A673 (cell line): ENCODE results near the gene ZNF516. TPM values are rescaled to one million over a fixed set of nuclear protein-coding genes. Genes with fewer than 3 reads are reported as not detected.

Experiments
- BruUV-seq: library from RNA; stranded (reverse); fragments of 400-500 nt; replicated peaks from 2 replicates; lab custom pipeline; 2021; lab: Mats Ljungman, UMichigan
- CTCF ChIA-PET: fragments of 300-600 bp; sonication (Branson Sonifier 250); formaldehyde crosslinking; loops from one replicate; lab custom pipeline; 2022; ENCODE audit warnings: antibody characterized with exemption; lab: Charles Lee
- POLR2A ChIA-PET: fragments of 300-600 bp; sonication (Branson Sonifier 250); formaldehyde crosslinking; loops from one replicate; lab custom pipeline; 2022; ENCODE audit warnings: antibody characterized with exemption; ENCODE audit not compliant: low non-redundant PET; lab: Charles Lee
- DNase-seq: peaks from one replicate; pipeline ENCODE4 v3.0.0-alpha.2; 2015; ENCODE audit warnings: low spot score
- H3K27ac ChIP-seq: fragments of 200-600 bp; sonication (generic); 2 replicates; pipeline ENCODE4 v1.5.1; 2016; ENCODE audit warnings: mixed run types, low read depth, mild to moderate bottlenecking, mixed read lengths, antibody characterized with exemption, low read length; ENCODE audit not compliant: poor library complexity, severe bottlenecking
- H3K27me3 ChIP-seq: fragments of 200-600 bp; sonication (generic); replicated peaks from 2 replicates; pipeline ENCODE4 v1.6.1; 2017; ENCODE audit warnings: mixed run types, low read depth, mild to moderate bottlenecking, mixed read lengths, antibody characterized with exemption, low read length; ENCODE audit not compliant: insufficient read depth, poor library complexity
- H3K36me3 ChIP-seq: fragments of 200-600 bp; sonication (generic); 2 replicates; pipeline ENCODE4 v1.6.1; 2016; ENCODE audit warnings: mixed run types, mild to moderate bottlenecking, mixed read lengths, antibody characterized with exemption, low read length; ENCODE audit not compliant: insufficient read depth, poor library complexity, severe bottlenecking
- H3K4me1 ChIP-seq: fragments of 200-600 bp; sonication (generic); 2 replicates; pipeline ENCODE4 v1.6.1; 2017; ENCODE audit warnings: mixed run types, mild to moderate bottlenecking, mixed read lengths, antibody characterized with exemption, low read length; ENCODE audit not compliant: insufficient read depth, poor library complexity, severe bottlenecking
- H3K4me3 ChIP-seq: fragments of 200-600 bp; sonication (generic); 2 replicates; pipeline ENCODE4 v1.5.1; 2016; ENCODE audit warnings: low read depth, mixed run types, mild to moderate bottlenecking, mixed read lengths, low read length; ENCODE audit not compliant: poor library complexity, severe bottlenecking
- H3K9me3 ChIP-seq: fragments of 200-600 bp; sonication (generic); 2 replicates; pipeline ENCODE4 v1.6.1; 2016; ENCODE audit warnings: mixed run types, low read depth, mild to moderate bottlenecking, mixed read lengths, antibody characterized with exemption, low read length; ENCODE audit not compliant: poor library complexity, severe bottlenecking
- EZH2 ChIP-seq: fragments of 200-600 bp; sonication (generic); IDR thresholded peaks from 2 replicates; pipeline ENCODE4 v1.6.1; 2017; ENCODE audit warnings: borderline replicate concordance, low read depth, mild to moderate bottlenecking, mixed read lengths, antibody characterized with exemption, low read length; ENCODE audit not compliant: poor library complexity, severe bottlenecking
- intact Hi-C: fragments of 100-400 bp; cut with micrococcal nuclease; formaldehyde crosslinking; loops from one replicate; pipeline ENCODE4 v1.10.0; 2022; ENCODE audit not compliant: unreplicated experiment
- total RNA-seq: library from RNA; stranded (reverse); gene quantifications from 2 replicates; pipeline ENCODE4 v1.2.3, GENCODE V29; 2021
- TF ChIP-seq, protein P1 (sequence below): fragments of 300-800, 200-600 bp; sonication (generic); conservative IDR thresholded peaks from 2 replicates; pipeline ENCODE4 v1.5.1; 2017; ENCODE audit warnings: low read depth, mild to moderate bottlenecking, antibody characterized with exemption, low read length, moderate library complexity, mixed read lengths

The ZNF516 gene
- total RNA-seq, 1 experiment from 2014 or later: 32.3 TPM

GRCh38 chr18:76392349-76392748 lies 102.7 kb downstream of the ZNF516 start:
- Histone ChIP-seq H3K27me3 (no peaks in the 10 kb centered on the region), H3K4me1 (no peaks in the 10 kb centered on the region), H3K27ac (no peak overlapping the region), H3K4me3 (no peak overlapping the region), H3K36me3 (no peaks in the 10 kb centered on the region), H3K9me3 (no peaks in the 10 kb centered on the region)
- no peak for DNase-seq
- ChIA-PET POLR2A (no interaction called here), CTCF (no interaction called here)
- intact Hi-C loops: loop anchor here (10.0 kb wide), 1 partner anchor 592 kb away; no protein-coding TSS in a partner anchor
- TF ChIP-seq, protein P1, sequence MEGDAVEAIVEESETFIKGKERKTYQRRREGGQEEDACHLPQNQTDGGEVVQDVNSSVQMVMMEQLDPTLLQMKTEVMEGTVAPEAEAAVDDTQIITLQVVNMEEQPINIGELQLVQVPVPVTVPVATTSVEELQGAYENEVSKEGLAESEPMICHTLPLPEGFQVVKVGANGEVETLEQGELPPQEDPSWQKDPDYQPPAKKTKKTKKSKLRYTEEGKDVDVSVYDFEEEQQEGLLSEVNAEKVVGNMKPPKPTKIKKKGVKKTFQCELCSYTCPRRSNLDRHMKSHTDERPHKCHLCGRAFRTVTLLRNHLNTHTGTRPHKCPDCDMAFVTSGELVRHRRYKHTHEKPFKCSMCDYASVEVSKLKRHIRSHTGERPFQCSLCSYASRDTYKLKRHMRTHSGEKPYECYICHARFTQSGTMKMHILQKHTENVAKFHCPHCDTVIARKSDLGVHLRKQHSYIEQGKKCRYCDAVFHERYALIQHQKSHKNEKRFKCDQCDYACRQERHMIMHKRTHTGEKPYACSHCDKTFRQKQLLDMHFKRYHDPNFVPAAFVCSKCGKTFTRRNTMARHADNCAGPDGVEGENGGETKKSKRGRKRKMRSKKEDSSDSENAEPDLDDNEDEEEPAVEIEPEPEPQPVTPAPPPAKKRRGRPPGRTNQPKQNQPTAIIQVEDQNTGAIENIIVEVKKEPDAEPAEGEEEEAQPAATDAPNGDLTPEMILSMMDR: no peak
- no peak for TF ChIP-seq EZH2
- no TSS peak for BruUV-seq

- Histone ChIP-seq H3K27me3 (no peaks in the 10 kb centered on the region), H3K36me3 (no peaks in the 10 kb centered on the region), H3K27ac (no peak overlapping the region), H3K4me1 (no peaks in the 10 kb centered on the region), H3K9me3 (no peaks in the 10 kb centered on the region), H3K4me3 (no peak overlapping the region)
- intact Hi-C loops: loop anchor here (10.0 kb wide), 1 partner anchor 593 kb away; no protein-coding TSS in a partner anchor
- no peak for DNase-seq
- BruUV-seq: no TSS peak
- no peak for TF ChIP-seq EZH2
- TF ChIP-seq, protein P1: no peak
- ChIA-PET POLR2A (no interaction called here), CTCF (no interaction called here)
Observed at GRCh38 chr18:76391746-76392145, 103.3 kb downstream of the ZNF516 start.

GRCh38 chr18:76391038-76391437 lies 104.0 kb downstream of the ZNF516 start:
- intact Hi-C loops: loop anchor here (10.0 kb wide), 1 partner anchor 594 kb away; no protein-coding TSS in a partner anchor
- H3K4me1 ChIP-seq: no peaks in the 10 kb centered on the region
- ChIA-PET POLR2A (no interaction called here), CTCF (no interaction called here)
- no peak for TF ChIP-seq EZH2
- TF ChIP-seq, protein P1: no peak
- no peaks in the 10 kb centered on the region for H3K36me3 ChIP-seq
- no peaks in the 10 kb centered on the region for H3K27me3 ChIP-seq
- no TSS peak for BruUV-seq
- no peak overlapping the region for H3K4me3 ChIP-seq
- no peak overlapping the region for H3K27ac ChIP-seq
- DNase-seq: no peak
- no peaks in the 10 kb centered on the region for H3K9me3 ChIP-seq
